ENCODE measurements around the gene EVI5.
A peak's percentile ranks its signal among the peaks of the same experiment; 100 is the strongest.

EVI5 gene

GRCh38 chr1:92752719-92753118 is 32.2 kb downstream of the EVI5 start:
- no peak for ATAC-seq (ENCODE audit: insufficient read depth, low read depth)
- H3K27me3 ChIP-seq (ENCODE audit: insufficient read depth, low read length, poor library complexity) = no peaks in the 10 kb centered on the region
- H2AFZ ChIP-seq (ENCODE audit: low read depth, low read length) = no peak overlapping the region
- H3K9ac ChIP-seq (ENCODE audit: low read depth, low read length) = no peak overlapping the region
- H3K79me2 ChIP-seq (ENCODE audit: insufficient read depth, low read length) = no peaks in the 10 kb centered on the region
- H3K27ac ChIP-seq (ENCODE audit: low read length) = no peak overlapping the region
- TF ChIP-seq CTCF (IDR thresholded peaks at IDR 0.05; ENCODE audit: borderline replicate concordance, extremely low read depth, low read length, poor library complexity, severe bottlenecking) = no peak
- TF ChIP-seq EZH2 (IDR thresholded peaks at IDR 0.05; ENCODE audit: borderline replicate concordance, low read depth, low read length, severe bottlenecking) = no peak
- no peak overlapping the region for H3K4me3 ChIP-seq (ENCODE audit: low read depth in 1 of 2, low read length in 2 of 2)
- H3K9me3 ChIP-seq (ENCODE audit: insufficient read depth, low read length, severe bottlenecking) = peaks cover 2% of the 10 kb centered on the region
- H4K20me1 ChIP-seq (ENCODE audit: insufficient read depth, low read length) = no peaks in the 10 kb centered on the region
- H3K36me3 ChIP-seq (ENCODE audit: insufficient read depth, low read length) = no peaks in the 10 kb centered on the region
- H3K4me2 ChIP-seq (ENCODE audit: insufficient read depth, low read length) = no peak overlapping the region
- no peaks in the 10 kb centered on the region for H3K4me1 ChIP-seq (ENCODE audit: insufficient read depth, low read length)
- no peak for DNase-seq

- ATAC-seq (ENCODE audit: insufficient read depth, low read depth) (peak; percentile 99), DNase-seq (peak; percentile 64)
- TF ChIP-seq EZH2 (IDR thresholded peaks at IDR 0.05; ENCODE audit: borderline replicate concordance, low read depth, low read length, severe bottlenecking) = no peak
- peak; percentile 85 for TF ChIP-seq CTCF (IDR thresholded peaks at IDR 0.05; ENCODE audit: borderline replicate concordance, extremely low read depth, low read length, poor library complexity, severe bottlenecking)
- no peak overlapping the region for H2AFZ ChIP-seq (ENCODE audit: low read depth, low read length)
- no peaks in the 10 kb centered on the region for H4K20me1 ChIP-seq (ENCODE audit: insufficient read depth, low read length)
- H3K9me3 ChIP-seq (ENCODE audit: insufficient read depth, low read length, severe bottlenecking) = no peaks in the 10 kb centered on the region
- no peak overlapping the region for H3K4me3 ChIP-seq (ENCODE audit: low read depth in 1 of 2, low read length in 2 of 2)
- no peaks in the 10 kb centered on the region for H3K36me3 ChIP-seq (ENCODE audit: insufficient read depth, low read length)
- no peaks in the 10 kb centered on the region for H3K79me2 ChIP-seq (ENCODE audit: insufficient read depth, low read length)
- H3K27me3 ChIP-seq (ENCODE audit: insufficient read depth, low read length, poor library complexity) = no peaks in the 10 kb centered on the region
- H3K27ac ChIP-seq (ENCODE audit: low read length) = no peak overlapping the region
- H3K4me1 ChIP-seq (ENCODE audit: insufficient read depth, low read length) = no peaks in the 10 kb centered on the region
- no peak overlapping the region for H3K4me2 ChIP-seq (ENCODE audit: insufficient read depth, low read length)
- H3K9ac ChIP-seq (ENCODE audit: low read depth, low read length) = no peak overlapping the region
These were observed 35.8 kb downstream of the EVI5 start for GRCh38 chr1:92749024-92749634.

- Histone ChIP-seq H4K20me1 (ENCODE audit: insufficient read depth, low read length) (no peaks in the 10 kb centered on the region), H3K4me2 (ENCODE audit: insufficient read depth, low read length) (no peak overlapping the region), H3K27ac (ENCODE audit: low read length) (no peak overlapping the region), H3K9me3 (ENCODE audit: insufficient read depth, low read length, severe bottlenecking) (no peaks in the 10 kb centered on the region), H3K79me2 (ENCODE audit: insufficient read depth, low read length) (no peaks in the 10 kb centered on the region), H3K36me3 (ENCODE audit: insufficient read depth, low read length) (no peaks in the 10 kb centered on the region), H2AFZ (ENCODE audit: low read depth, low read length) (no peak overlapping the region), H3K4me1 (ENCODE audit: insufficient read depth, low read length) (no peaks in the 10 kb centered on the region), H3K27me3 (ENCODE audit: insufficient read depth, low read length, poor library complexity) (no peaks in the 10 kb centered on the region), H3K4me3 (ENCODE audit: low read depth in 1 of 2, low read length in 2 of 2) (no peak overlapping the region), H3K9ac (ENCODE audit: low read depth, low read length) (no peak overlapping the region)
- DNase-seq (no peak), ATAC-seq (ENCODE audit: insufficient read depth, low read depth) (no peak)
- no peak for TF ChIP-seq CTCF (IDR thresholded peaks at IDR 0.05; ENCODE audit: borderline replicate concordance, extremely low read depth, low read length, poor library complexity, severe bottlenecking)
- TF ChIP-seq EZH2 (IDR thresholded peaks at IDR 0.05; ENCODE audit: borderline replicate concordance, low read depth, low read length, severe bottlenecking) = no peak
These were observed 36.8 kb downstream of the EVI5 start for GRCh38 chr1:92748138-92748537.

All from DND-41 (cell line).